ENCODE measurements around the gene JPH3. TPM values are rescaled to one million over a fixed set of nuclear protein-coding genes. Genes with fewer than 3 reads are reported as not detected.

JPH3 gene
- total RNA-seq, 1 donor, result not detected

- H3K4me3 ChIP-seq (ENCODE audit: low read depth, low read length), result no peak overlapping the region
- TF ChIP-seq CTCF (IDR thresholded peaks at IDR 0.05; ENCODE audit: insufficient read depth, low read length), result no peak
- no peak for DNase-seq (ENCODE audit: low read depth)
Measured at GRCh38 chr16:87697256-87697655, 94.9 kb downstream of the JPH3 start.

- H3K4me3 ChIP-seq (ENCODE audit: low read depth, low read length), result no peak overlapping the region
- DNase-seq (ENCODE audit: low read depth), result no peak
- TF ChIP-seq CTCF (IDR thresholded peaks at IDR 0.05; ENCODE audit: insufficient read depth, low read length), result no peak
Measured at GRCh38 chr16:87697792-87698191, 95.5 kb downstream of the JPH3 start.

- H3K4me3 ChIP-seq (ENCODE audit: low read depth, low read length), result no peak overlapping the region
- TF ChIP-seq CTCF (IDR thresholded peaks at IDR 0.05; ENCODE audit: insufficient read depth, low read length), result no peak
- DNase-seq (ENCODE audit: low read depth), result no peak
Measured at GRCh38 chr16:87698241-87698640, 95.9 kb downstream of the JPH3 start.

GRCh38 chr16:87698676-87699199 lies 96.4 kb downstream of the JPH3 start:
- H3K4me3 ChIP-seq (ENCODE audit: low read depth, low read length), result no peak overlapping the region
- TF ChIP-seq CTCF (IDR thresholded peaks at IDR 0.05; ENCODE audit: insufficient read depth, low read length), result no peak
- no peak for DNase-seq (ENCODE audit: low read depth)

GRCh38 chr16:87700406-87701077 lies 98.2 kb downstream of the JPH3 start:
- TF ChIP-seq CTCF (IDR thresholded peaks at IDR 0.05; ENCODE audit: insufficient read depth, low read length), result no peak
- no peak for DNase-seq (ENCODE audit: low read depth)
- no peak overlapping the region for H3K4me3 ChIP-seq (ENCODE audit: low read depth, low read length)

GRCh38 chr16:87701078-87701460 lies 98.8 kb downstream of the JPH3 start:
- no peak for TF ChIP-seq CTCF (IDR thresholded peaks at IDR 0.05; ENCODE audit: insufficient read depth, low read length)
- DNase-seq (ENCODE audit: low read depth), result no peak
- H3K4me3 ChIP-seq (ENCODE audit: low read depth, low read length), result no peak overlapping the region

- TF ChIP-seq CTCF (IDR thresholded peaks at IDR 0.05; ENCODE audit: insufficient read depth, low read length), result no peak
- no peak overlapping the region for H3K4me3 ChIP-seq (ENCODE audit: low read depth, low read length)
- no peak for DNase-seq (ENCODE audit: low read depth)
Measured at GRCh38 chr16:87701505-87701921, 99.2 kb downstream of the JPH3 start.
